T-helper 2 cell treated with Interferon-gamma antibody and Interleukin-4, amounts not matched to agents 5 μg/mL and 100 μg/mL, for 36 hours (primary cell): ENCODE data around the gene ECE1.
"Not testable (repeated sequence)": the region's sequence is repeated elsewhere in the genome, so short reads cannot be mapped to it uniquely, and the experiment has no call there.

Experiments used
- DNase-seq: peaks from one replicate; pipeline ENCODE4 v3.0.0; 2021; ENCODE audit warnings: low spot score
- H3K27ac Mint-ChIP-seq: one replicate; pipeline ENCODE4 v1.8.0; 2021; ENCODE audit warnings: mild to moderate bottlenecking, mixed read lengths
- H3K27me3 Mint-ChIP-seq: one replicate; pipeline ENCODE4 v1.8.0; 2021; ENCODE audit warnings: low read depth, mixed read lengths
- H3K36me3 Mint-ChIP-seq: one replicate; pipeline ENCODE4 v1.8.0; 2021; ENCODE audit warnings: low read depth, mixed read lengths
- H3K4me1 Mint-ChIP-seq: one replicate; pipeline ENCODE4 v1.8.0; 2021; ENCODE audit warnings: low read depth, mixed read lengths
- H3K4me3 Mint-ChIP-seq: one replicate; pipeline ENCODE4 v1.8.0; 2022; ENCODE audit warnings: mild to moderate bottlenecking, moderate library complexity, mixed read lengths
- H3K9me3 Mint-ChIP-seq: one replicate; pipeline ENCODE4 v1.8.0; 2021; ENCODE audit warnings: mixed read lengths

ECE1 gene

GRCh38 chr1:21170837-21171236 is 119.4 kb downstream of the ECE1 start:
- H3K9me3 Mint-ChIP-seq, DNase-seq, H3K27ac Mint-ChIP-seq, H3K4me3 Mint-ChIP-seq, H3K27me3 Mint-ChIP-seq: not testable (repeated sequence)
- peaks cover 31% of the 10 kb centered on the region for H3K4me1 Mint-ChIP-seq
- peaks cover 29% of the 10 kb centered on the region for H3K36me3 Mint-ChIP-seq

GRCh38 chr1:21168444-21168843 is 121.8 kb downstream of the ECE1 start:
- no peak for DNase-seq
- Mint-ChIP-seq H3K36me3 (peaks cover 33% of the 10 kb centered on the region), H3K27ac (no peak overlapping the region)

More at GRCh38 chr1:21168444-21168843, 121.8 kb downstream of the ECE1 start:
- Mint-ChIP-seq H3K4me3 (no peak overlapping the region), H3K9me3 (no peaks in the 10 kb centered on the region), H3K27me3 (no peaks in the 10 kb centered on the region), H3K4me1 (peaks cover 17% of the 10 kb centered on the region)
